Measurements from ENCODE around the gene LCP1.

Gene LCP1

GRCh38 chr13:46181377-46181839 lies 569 bp downstream of the LCP1 start:
- H3K27me3 ChIP-seq (ENCODE audit: insufficient read depth, low read length): no peaks in the 10 kb centered on the region
- H3K4me3 ChIP-seq (ENCODE audit: low read depth, low read length): no peak overlapping the region
- H3K4me1 ChIP-seq (ENCODE audit: control insufficient read depth, insufficient read depth, low read length, unreplicated experiment): peaks cover 5% of the 10 kb centered on the region
- H3K36me3 ChIP-seq (ENCODE audit: insufficient read depth, low read length): no peaks in the 10 kb centered on the region
- no peak overlapping the region for H2AFZ ChIP-seq (ENCODE audit: low read length, unreplicated experiment)
- H3K79me2 ChIP-seq (ENCODE audit: control insufficient read depth, insufficient read depth, low read length, unreplicated experiment): no peaks in the 10 kb centered on the region
- H3K27ac ChIP-seq (ENCODE audit: low read depth, low read length): no peak overlapping the region

- H3K4me1 ChIP-seq (ENCODE audit: control insufficient read depth, insufficient read depth, low read length, unreplicated experiment): peaks cover 5% of the 10 kb centered on the region
- H3K27ac ChIP-seq (ENCODE audit: low read depth, low read length): no peak overlapping the region
- H3K36me3 ChIP-seq (ENCODE audit: insufficient read depth, low read length): no peaks in the 10 kb centered on the region
- no peak overlapping the region for H2AFZ ChIP-seq (ENCODE audit: low read length, unreplicated experiment)
- H3K27me3 ChIP-seq (ENCODE audit: insufficient read depth, low read length): no peaks in the 10 kb centered on the region
- no peak overlapping the region for H3K4me3 ChIP-seq (ENCODE audit: low read depth, low read length)
- no peaks in the 10 kb centered on the region for H3K79me2 ChIP-seq (ENCODE audit: control insufficient read depth, insufficient read depth, low read length, unreplicated experiment)
These were observed 1.8 kb downstream of the LCP1 start for GRCh38 chr13:46179969-46180763.

- no peaks in the 10 kb centered on the region for H3K79me2 ChIP-seq (ENCODE audit: control insufficient read depth, insufficient read depth, low read length, unreplicated experiment)
- no peaks in the 10 kb centered on the region for H3K36me3 ChIP-seq (ENCODE audit: insufficient read depth, low read length)
These were observed 2.5 kb downstream of the LCP1 start for GRCh38 chr13:46179491-46179908.

GRCh38 chr13:46178821-46179220 lies 3.2 kb downstream of the LCP1 start:
- H3K79me2 ChIP-seq (ENCODE audit: control insufficient read depth, insufficient read depth, low read length, unreplicated experiment): no peaks in the 10 kb centered on the region
- H3K36me3 ChIP-seq (ENCODE audit: insufficient read depth, low read length): no peaks in the 10 kb centered on the region
- H3K4me1 ChIP-seq (ENCODE audit: control insufficient read depth, insufficient read depth, low read length, unreplicated experiment): peaks cover 5% of the 10 kb centered on the region
- no peaks in the 10 kb centered on the region for H3K27me3 ChIP-seq (ENCODE audit: insufficient read depth, low read length)
- H2AFZ ChIP-seq (ENCODE audit: low read length, unreplicated experiment): no peak overlapping the region
- no peak overlapping the region for H3K27ac ChIP-seq (ENCODE audit: low read depth, low read length)
- no peak overlapping the region for H3K4me3 ChIP-seq (ENCODE audit: low read depth, low read length)

More at GRCh38 chr13:46179491-46179908, 2.5 kb downstream of the LCP1 start:
- Histone ChIP-seq H3K4me1 (ENCODE audit: control insufficient read depth, insufficient read depth, low read length, unreplicated experiment) (peaks cover 5% of the 10 kb centered on the region), H3K4me3 (ENCODE audit: low read depth, low read length) (no peak overlapping the region), H2AFZ (ENCODE audit: low read length, unreplicated experiment) (no peak overlapping the region), H3K27me3 (ENCODE audit: insufficient read depth, low read length) (no peaks in the 10 kb centered on the region), H3K27ac (ENCODE audit: low read depth, low read length) (no peak overlapping the region)

- Histone ChIP-seq H3K4me3 (ENCODE audit: low read depth, low read length) (no peak overlapping the region), H3K79me2 (ENCODE audit: control insufficient read depth, insufficient read depth, low read length, unreplicated experiment) (no peaks in the 10 kb centered on the region), H3K27ac (ENCODE audit: low read depth, low read length) (no peak overlapping the region)
These were observed 3.8 kb downstream of the LCP1 start for GRCh38 chr13:46178143-46178542.

GRCh38 chr13:46176756-46177155 lies 5.2 kb downstream of the LCP1 start:
- peaks cover under 1% of the 10 kb centered on the region for H3K4me1 ChIP-seq (ENCODE audit: control insufficient read depth, insufficient read depth, low read length, unreplicated experiment)
- no peaks in the 10 kb centered on the region for H3K36me3 ChIP-seq (ENCODE audit: insufficient read depth, low read length)
- no peak overlapping the region for H2AFZ ChIP-seq (ENCODE audit: low read length, unreplicated experiment)
- no peak overlapping the region for H3K4me3 ChIP-seq (ENCODE audit: low read depth, low read length)
- H3K27me3 ChIP-seq (ENCODE audit: insufficient read depth, low read length): no peaks in the 10 kb centered on the region
- H3K79me2 ChIP-seq (ENCODE audit: control insufficient read depth, insufficient read depth, low read length, unreplicated experiment): no peaks in the 10 kb centered on the region
- H3K27ac ChIP-seq (ENCODE audit: low read depth, low read length): no peak overlapping the region

More at GRCh38 chr13:46178143-46178542, 3.8 kb downstream of the LCP1 start:
- Histone ChIP-seq H3K4me1 (ENCODE audit: control insufficient read depth, insufficient read depth, low read length, unreplicated experiment) (peaks cover 5% of the 10 kb centered on the region), H3K36me3 (ENCODE audit: insufficient read depth, low read length) (no peaks in the 10 kb centered on the region), H2AFZ (ENCODE audit: low read length, unreplicated experiment) (no peak overlapping the region), H3K27me3 (ENCODE audit: insufficient read depth, low read length) (no peaks in the 10 kb centered on the region)

- H3K27me3 ChIP-seq (ENCODE audit: insufficient read depth, low read length): no peaks in the 10 kb centered on the region
- H3K4me1 ChIP-seq (ENCODE audit: control insufficient read depth, insufficient read depth, low read length, unreplicated experiment): peaks cover 7% of the 10 kb centered on the region
- no peak overlapping the region for H3K27ac ChIP-seq (ENCODE audit: low read depth, low read length)
- H3K79me2 ChIP-seq (ENCODE audit: control insufficient read depth, insufficient read depth, low read length, unreplicated experiment): no peaks in the 10 kb centered on the region
- H2AFZ ChIP-seq (ENCODE audit: low read length, unreplicated experiment): no peak overlapping the region
- H3K36me3 ChIP-seq (ENCODE audit: insufficient read depth, low read length): no peaks in the 10 kb centered on the region
- no peak overlapping the region for H3K4me3 ChIP-seq (ENCODE audit: low read depth, low read length)
These were observed 8.3 kb downstream of the LCP1 start for GRCh38 chr13:46173656-46174055.

- H3K4me3 ChIP-seq (ENCODE audit: low read depth, low read length): no peak overlapping the region
- no peak overlapping the region for H3K27ac ChIP-seq (ENCODE audit: low read depth, low read length)
- no peak overlapping the region for H2AFZ ChIP-seq (ENCODE audit: low read length, unreplicated experiment)
- no peaks in the 10 kb centered on the region for H3K36me3 ChIP-seq (ENCODE audit: insufficient read depth, low read length)
- no peaks in the 10 kb centered on the region for H3K27me3 ChIP-seq (ENCODE audit: insufficient read depth, low read length)
- H3K4me1 ChIP-seq (ENCODE audit: control insufficient read depth, insufficient read depth, low read length, unreplicated experiment): peaks cover 7% of the 10 kb centered on the region
- H3K79me2 ChIP-seq (ENCODE audit: control insufficient read depth, insufficient read depth, low read length, unreplicated experiment): no peaks in the 10 kb centered on the region
These were observed 9.4 kb downstream of the LCP1 start for GRCh38 chr13:46172531-46172991.

GRCh38 chr13:46171739-46172138 lies 10.2 kb downstream of the LCP1 start:
- Histone ChIP-seq H3K27me3 (ENCODE audit: insufficient read depth, low read length) (no peaks in the 10 kb centered on the region), H2AFZ (ENCODE audit: low read length, unreplicated experiment) (no peak overlapping the region), H3K36me3 (ENCODE audit: insufficient read depth, low read length) (no peaks in the 10 kb centered on the region), H3K4me3 (ENCODE audit: low read depth, low read length) (no peak overlapping the region), H3K27ac (ENCODE audit: low read depth, low read length) (no peak overlapping the region), H3K79me2 (ENCODE audit: control insufficient read depth, insufficient read depth, low read length, unreplicated experiment) (no peaks in the 10 kb centered on the region), H3K4me1 (ENCODE audit: control insufficient read depth, insufficient read depth, low read length, unreplicated experiment) (peaks cover 7% of the 10 kb centered on the region)

- H3K27ac ChIP-seq (ENCODE audit: low read depth, low read length): no peak overlapping the region
- peaks cover 7% of the 10 kb centered on the region for H3K4me1 ChIP-seq (ENCODE audit: control insufficient read depth, insufficient read depth, low read length, unreplicated experiment)
- no peaks in the 10 kb centered on the region for H3K27me3 ChIP-seq (ENCODE audit: insufficient read depth, low read length)
- H3K79me2 ChIP-seq (ENCODE audit: control insufficient read depth, insufficient read depth, low read length, unreplicated experiment): no peaks in the 10 kb centered on the region
- H3K36me3 ChIP-seq (ENCODE audit: insufficient read depth, low read length): no peaks in the 10 kb centered on the region
- H2AFZ ChIP-seq (ENCODE audit: low read length, unreplicated experiment): no peak overlapping the region
- no peak overlapping the region for H3K4me3 ChIP-seq (ENCODE audit: low read depth, low read length)
These were observed 10.8 kb downstream of the LCP1 start for GRCh38 chr13:46171217-46171616.

- no peaks in the 10 kb centered on the region for H3K79me2 ChIP-seq (ENCODE audit: control insufficient read depth, insufficient read depth, low read length, unreplicated experiment)
- peaks cover 7% of the 10 kb centered on the region for H3K4me1 ChIP-seq (ENCODE audit: control insufficient read depth, insufficient read depth, low read length, unreplicated experiment)
- H3K27me3 ChIP-seq (ENCODE audit: insufficient read depth, low read length): no peaks in the 10 kb centered on the region
- H3K4me3 ChIP-seq (ENCODE audit: low read depth, low read length): no peak overlapping the region
- no peak overlapping the region for H2AFZ ChIP-seq (ENCODE audit: low read length, unreplicated experiment)
- H3K36me3 ChIP-seq (ENCODE audit: insufficient read depth, low read length): no peaks in the 10 kb centered on the region
- H3K27ac ChIP-seq (ENCODE audit: low read depth, low read length): no peak overlapping the region
These were observed 11.3 kb downstream of the LCP1 start for GRCh38 chr13:46170687-46171086.

Data from ACC112 (cell line).